Heart right ventricle (tissue), 16 donors: ENCODE measurements around the gene SHTN1. TPM values are rescaled to one million over a fixed set of nuclear protein-coding genes. Genes with fewer than 3 reads are reported as not detected.

Experiments used
- ATAC-seq, 8 donors: fragments of 200-7000 bp; cut with Tn5 transposase; one replicate each; pipeline ENCODE4 v1.9.1; 2020; ENCODE audit warnings: mild to moderate bottlenecking in 8 of 8, moderate library complexity in 8 of 8, moderate number of reproducible peaks in 1 of 8
- DNase-seq, 2 donors: peaks; one replicate each; pipeline ENCODE4 v3.0.0-alpha.2; 2020
- H3K27ac ChIP-seq, 10 donors: fragments of 200-600 bp; sonication (generic) in 2 of 10; one replicate each; pipeline versions ENCODE4 v1.5.0 to v1.8.0; 2020 to 2022; ENCODE audit warnings: mild to moderate bottlenecking in 3 of 10
- H3K27me3 ChIP-seq, 7 donors: fragments of 200-600 bp; one replicate each; pipeline ENCODE4 v1.8.0; 2021 to 2022; ENCODE audit warnings: mild to moderate bottlenecking in 2 of 7
- H3K36me3 ChIP-seq, 9 donors: fragments of 200-600 bp; sonication (generic) in 1 of 9; one replicate each; pipeline versions ENCODE4 v1.5.0 to v1.8.0; 2020 to 2022; ENCODE audit warnings: mild to moderate bottlenecking in 2 of 9
- H3K4me1 ChIP-seq, 9 donors: fragments of 200-600 bp; sonication (generic) in 1 of 9; one replicate each; pipeline versions ENCODE4 v1.5.0 to v1.8.0; 2020 to 2022; ENCODE audit warnings: mild to moderate bottlenecking in 4 of 9
- H3K4me3 ChIP-seq, 10 donors: fragments of 200-600 bp; sonication (generic) in 2 of 10; one replicate each; pipeline versions ENCODE4 v1.5.0 to v1.8.0; 2020 to 2022; ENCODE audit warnings: mild to moderate bottlenecking in 7 of 10, moderate library complexity in 2 of 10
- H3K9me3 ChIP-seq, 11 donors: fragments of 200-600 bp in 10 of 11; sonication (generic) in 2 of 11; one replicate each; pipeline versions ENCODE4 v1.5.0 to v1.8.0; 2013 to 2022; ENCODE audit warnings: mild to moderate bottlenecking in 2 of 11, control low read depth in 1 of 11, moderate library complexity in 1 of 11
- WGBS, 2 donors: extraction: QIAGEN DNeasy Blood & Tissue Kit; methylation state at CpG; one replicate each; pipeline ENCODE4 v1.1.7; 2013; ENCODE audit warnings: inconsistent platforms in 1 of 2; 5-methylcytosine and 5-hydroxymethylcytosine counted together
- intact Hi-C, 10 donors: fragments of 100-400 bp; cut with DNase I; formaldehyde crosslinking; loops; one replicate each; pipeline versions ENCODE4 v1.11.1 to v1.14.2; 2022
- polyA plus RNA-seq, 2 donors: library from polyadenylated mRNA; stranded (reverse); fragments of 200-250 nt; gene quantifications; one replicate each; pipeline ENCODE4 v1.2.3, GENCODE V29; 2013
- total RNA-seq, 10 donors: library from RNA; stranded (reverse); fragmentation: NEBNext Ultra II Directional in 3 of 10; extraction: Animal tissue kit (Norgen Biotek cat#: 25700) in 3 of 10; gene quantifications; one replicate each; pipeline versions ENCODE4 v1.2.1 to v1.2.4, GENCODE V29; 2021 to 2023
- TF ChIP-seq, protein P1 (sequence below), 9 donors: fragments of 200-600 bp; sonication (generic) in 2 of 9; IDR thresholded peaks; one replicate each; pipeline versions ENCODE4 v1.5.0 to v1.8.0; 2021 to 2022; ENCODE audit warnings: antibody characterized with exemption in 9 of 9, mild to moderate bottlenecking in 5 of 9, moderate library complexity in 1 of 9
- donor health status: Arrhythmogenic right ventricular cardiomyopathy.
- donor health status: ischemic (EF 13 %, LVEDD 7.1; RV severe dilation, severe dysfunction).
- donor health status: healthy with polysubstance abuse.
- donor health status: DM: no; HTN: yes; CAD: no.
- donor health status: DM: no; HTN: no; CAD: no.
- donor health status: ischemic (EF 25% LVEDD 6.9; RV normal size, moderate dysfunction).
- donor health status: ischemic (EF 25% LVEDD 5.7; RV mildly dilated, moderate dysfunction).
- donor health status: healthy.
- donor health status: DM: yes; HTN: yes; CAD: no.
- donor health status: Ischemic cardiomyopathy.
- donor health status: ischemic (EF 35%, LVEDD 5.7; RV mildly dilated, moderate dysfunction).
- donor health status: nonischemic (EF 11% LVEDD 7.7; RV severe dilation, severe dysfunction).
- donor health status: DM: yes; HTN: yes; CAD: no.
- donor health status: PGD.
- donor health status: ischemic (EF 29% LVEDD 5.4; RV normal size, mild dysfunction).
- donor health status: nonischemic (EF 23%, LVEDD 6.1; RV moderate dilation, normal function).

The SHTN1 gene
- total and polyA plus RNA-seq, 12 donors: 0.86 to 13.1 (median 2.8) TPM

DNA sequence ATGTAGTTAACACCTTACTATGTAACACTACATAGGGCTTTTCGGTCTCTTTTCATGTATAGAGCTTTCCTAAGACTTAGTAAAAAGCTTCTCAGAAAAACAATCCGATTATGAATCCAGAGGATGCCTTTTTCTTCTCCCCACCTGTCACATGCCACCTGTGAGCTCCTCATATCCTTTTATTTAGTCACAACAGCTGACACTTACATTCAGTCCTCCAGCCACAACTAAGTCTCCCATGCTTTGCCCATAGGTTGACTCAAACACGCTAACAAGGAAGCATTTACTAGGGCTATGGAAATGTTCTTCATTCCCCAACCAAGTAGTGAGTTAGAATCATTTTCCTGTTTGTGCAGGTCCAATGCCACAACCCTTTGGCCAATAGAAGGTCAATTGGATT is 147.8 kb downstream of the SHTN1 start:
- Histone ChIP-seq H3K27me3 (peaks cover 0 to 10% (median 0%) of the 10 kb centered on the region in 7 donors), H3K36me3 (no peaks in the 10 kb centered on the region), H3K4me1 (no peaks in the 10 kb centered on the region), H3K27ac (no peak overlapping the region), H3K9me3 (peaks cover 0 to 16% (median 5%) of the 10 kb centered on the region in 11 donors), H3K4me3 (no peak overlapping the region)
- TF ChIP-seq, protein P1, sequence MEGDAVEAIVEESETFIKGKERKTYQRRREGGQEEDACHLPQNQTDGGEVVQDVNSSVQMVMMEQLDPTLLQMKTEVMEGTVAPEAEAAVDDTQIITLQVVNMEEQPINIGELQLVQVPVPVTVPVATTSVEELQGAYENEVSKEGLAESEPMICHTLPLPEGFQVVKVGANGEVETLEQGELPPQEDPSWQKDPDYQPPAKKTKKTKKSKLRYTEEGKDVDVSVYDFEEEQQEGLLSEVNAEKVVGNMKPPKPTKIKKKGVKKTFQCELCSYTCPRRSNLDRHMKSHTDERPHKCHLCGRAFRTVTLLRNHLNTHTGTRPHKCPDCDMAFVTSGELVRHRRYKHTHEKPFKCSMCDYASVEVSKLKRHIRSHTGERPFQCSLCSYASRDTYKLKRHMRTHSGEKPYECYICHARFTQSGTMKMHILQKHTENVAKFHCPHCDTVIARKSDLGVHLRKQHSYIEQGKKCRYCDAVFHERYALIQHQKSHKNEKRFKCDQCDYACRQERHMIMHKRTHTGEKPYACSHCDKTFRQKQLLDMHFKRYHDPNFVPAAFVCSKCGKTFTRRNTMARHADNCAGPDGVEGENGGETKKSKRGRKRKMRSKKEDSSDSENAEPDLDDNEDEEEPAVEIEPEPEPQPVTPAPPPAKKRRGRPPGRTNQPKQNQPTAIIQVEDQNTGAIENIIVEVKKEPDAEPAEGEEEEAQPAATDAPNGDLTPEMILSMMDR (IDR thresholded peaks at IDR 0.05): no peak
- ATAC-seq: no peak
- WGBS, 2 donors: 94 to 95% methylated on average over 3 of the region's 3 CpGs
- no peak for DNase-seq
- intact Hi-C loops: no loop called here

DNA sequence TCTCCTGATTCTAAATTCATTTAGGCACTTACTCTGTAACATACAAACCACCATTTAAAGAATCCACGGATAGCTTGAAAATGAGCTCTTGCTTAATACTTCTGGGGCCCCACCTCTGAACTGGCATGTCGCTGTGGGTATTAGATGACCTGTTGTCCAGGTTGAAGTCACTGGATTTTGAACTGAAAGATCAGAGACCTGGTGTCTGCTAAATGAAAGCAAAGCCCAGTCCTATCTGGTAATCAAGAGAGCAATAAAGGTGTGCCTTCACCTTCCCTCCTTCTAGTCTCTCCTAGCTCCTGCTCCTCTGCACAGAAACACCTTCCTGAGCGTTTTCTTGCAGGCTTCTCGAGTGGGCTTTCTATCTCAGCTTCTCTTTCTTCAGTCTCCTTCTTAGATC is 151.3 kb downstream of the SHTN1 start:
- H3K27ac ChIP-seq: no peak overlapping the region
- DNase-seq: no peak
- no peaks in the 10 kb centered on the region for H3K36me3 ChIP-seq
- H3K4me1 ChIP-seq: peaks cover 0 to 7% (median 5%) of the 10 kb centered on the region in 9 donors
- WGBS, 2 donors: 82 to 86% methylated on average over 4 of the region's 4 CpGs
- peaks cover 0 to 35% (median 10%) of the 10 kb centered on the region in 7 donors for H3K27me3 ChIP-seq
- intact Hi-C loops: no loop called here
- no peak for ATAC-seq
- TF ChIP-seq, protein P1 (IDR thresholded peaks at IDR 0.05): no peak
- peaks cover 0 to 16% (median 5%) of the 10 kb centered on the region in 11 donors for H3K9me3 ChIP-seq
- no peak overlapping the region for H3K4me3 ChIP-seq

DNA sequence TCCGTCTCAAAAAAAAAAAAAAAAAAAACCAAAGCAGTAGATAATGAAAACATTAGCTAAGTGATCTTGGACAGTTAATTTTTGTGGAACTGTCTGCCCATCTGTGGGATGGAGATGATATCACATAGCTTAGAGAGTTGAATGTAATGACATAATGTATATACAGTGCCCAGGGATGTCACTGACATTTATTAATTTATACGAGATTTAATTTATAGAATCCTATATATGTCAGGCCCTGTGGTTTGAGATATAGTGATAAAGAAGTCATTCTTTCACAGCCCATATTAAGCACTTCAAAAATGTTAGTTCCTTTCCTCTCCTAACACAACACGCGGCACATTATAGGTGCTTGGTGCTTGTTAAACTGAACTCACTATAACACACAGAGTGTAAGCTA is 151.7 kb downstream of the SHTN1 start:
- intact Hi-C loops: no loop called here
- Histone ChIP-seq H3K4me1 (peaks cover 0 to 11% (median 5%) of the 10 kb centered on the region in 9 donors), H3K27ac (no peak overlapping the region), H3K4me3 (no peak overlapping the region), H3K36me3 (no peaks in the 10 kb centered on the region), H3K27me3 (peaks cover 0 to 39% (median 10%) of the 10 kb centered on the region in 7 donors), H3K9me3 (peaks cover 0 to 12% (median 5%) of the 10 kb centered on the region in 11 donors)
- 85 to 96% methylated on average over 3 to 4 of the region's 4 CpGs for WGBS, 2 donors
- DNase-seq (no peak), ATAC-seq (no peak)
- TF ChIP-seq, protein P1 (IDR thresholded peaks at IDR 0.05): no peak

DNA sequence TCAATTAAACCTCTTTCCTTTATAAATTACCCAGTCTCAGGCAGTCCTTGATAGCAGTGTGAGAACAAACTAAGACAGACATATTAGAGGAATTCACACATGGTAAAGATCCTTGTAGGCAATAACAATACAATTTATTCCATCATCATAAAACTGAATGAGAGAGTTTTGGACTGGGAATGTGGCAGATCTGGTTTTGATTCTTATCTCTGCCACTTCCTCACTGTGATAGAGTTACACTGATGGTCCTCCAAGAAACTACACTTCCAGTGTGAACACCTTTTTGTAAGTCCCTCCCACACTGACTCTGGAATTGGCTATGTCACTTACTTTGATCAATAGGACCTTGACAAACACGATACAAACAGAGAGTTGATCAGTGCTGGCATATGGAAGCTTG is 152.7 kb downstream of the SHTN1 start:
- no peak overlapping the region for H3K4me3 ChIP-seq
- TF ChIP-seq, protein P1 (IDR thresholded peaks at IDR 0.05): no peak
- peaks cover 0 to 49% (median 14%) of the 10 kb centered on the region in 7 donors for H3K27me3 ChIP-seq
- 71 to 97% methylated on average over 1 of the region's 1 CpG for WGBS, 2 donors
- peaks cover 0 to 2% (median 0%) of the 10 kb centered on the region in 11 donors for H3K9me3 ChIP-seq
- DNase-seq (no peak), ATAC-seq (no peak)
- H3K36me3 ChIP-seq: no peaks in the 10 kb centered on the region
- no peak overlapping the region for H3K27ac ChIP-seq
- intact Hi-C loops: no loop called here
- peaks cover 0 to 11% (median 5%) of the 10 kb centered on the region in 9 donors for H3K4me1 ChIP-seq
